GM19463 (cell line): ENCODE results near the gene MXD3.
"Not testable (repeated sequence)": the region's sequence is repeated elsewhere in the genome, so short reads cannot be mapped to it uniquely, and the experiment has no call there.

Experiments used
- ATAC-seq: cut with Tn5 transposase; IDR thresholded peaks from one replicate; pipeline ENCODE4 v1.9.1; 2021; ENCODE audit warnings: mild to moderate bottlenecking, moderate library complexity; ENCODE audit not compliant: unreplicated experiment

The MXD3 gene

DNA sequence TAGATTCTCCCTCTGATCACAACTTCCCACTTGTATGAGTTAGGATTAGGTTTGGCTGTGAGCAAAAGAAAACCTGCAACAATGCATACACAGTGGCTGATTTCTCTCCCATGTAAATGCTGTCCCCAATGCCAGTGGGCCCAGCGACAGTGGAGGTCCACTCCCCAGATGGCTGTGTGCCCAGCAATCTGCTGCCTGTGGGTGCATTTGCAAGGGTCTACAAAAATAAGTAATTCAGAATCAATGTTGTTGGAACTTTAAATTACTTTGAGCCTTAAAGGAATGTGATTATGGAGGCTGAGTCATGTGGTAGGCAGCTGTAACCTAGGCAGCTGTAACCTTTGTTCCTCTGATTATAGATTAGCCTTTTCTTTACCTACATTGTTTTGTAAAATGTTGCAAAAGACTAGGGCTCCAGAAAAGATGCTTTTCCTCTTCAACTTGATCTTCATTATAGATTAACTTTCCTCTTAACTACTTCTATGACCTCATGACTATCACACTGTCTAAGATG lies 14.2 kb upstream of the MXD3 start:
- ATAC-seq, result no peak

DNA sequence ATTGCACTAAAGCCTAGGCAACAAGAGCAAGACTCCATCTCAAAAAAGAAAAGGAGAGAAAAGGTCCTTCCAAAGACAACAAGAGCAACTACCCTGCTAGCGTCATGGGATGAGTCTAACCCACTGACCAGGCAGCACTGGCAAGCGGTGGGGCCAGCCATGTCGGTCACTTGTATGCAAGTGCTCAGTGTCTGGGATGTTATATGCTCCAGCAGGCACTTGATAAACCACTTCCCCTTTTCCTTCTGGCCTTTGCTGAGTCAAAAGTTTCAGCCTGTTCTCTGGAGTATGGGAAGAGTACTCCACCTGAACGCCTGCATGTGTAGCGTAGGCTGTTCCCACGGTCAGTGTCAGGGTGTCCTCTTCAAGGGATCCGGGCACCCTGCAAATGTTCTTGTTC lies 9.2 kb upstream of the MXD3 start:
- ATAC-seq, result no peak

DNA sequence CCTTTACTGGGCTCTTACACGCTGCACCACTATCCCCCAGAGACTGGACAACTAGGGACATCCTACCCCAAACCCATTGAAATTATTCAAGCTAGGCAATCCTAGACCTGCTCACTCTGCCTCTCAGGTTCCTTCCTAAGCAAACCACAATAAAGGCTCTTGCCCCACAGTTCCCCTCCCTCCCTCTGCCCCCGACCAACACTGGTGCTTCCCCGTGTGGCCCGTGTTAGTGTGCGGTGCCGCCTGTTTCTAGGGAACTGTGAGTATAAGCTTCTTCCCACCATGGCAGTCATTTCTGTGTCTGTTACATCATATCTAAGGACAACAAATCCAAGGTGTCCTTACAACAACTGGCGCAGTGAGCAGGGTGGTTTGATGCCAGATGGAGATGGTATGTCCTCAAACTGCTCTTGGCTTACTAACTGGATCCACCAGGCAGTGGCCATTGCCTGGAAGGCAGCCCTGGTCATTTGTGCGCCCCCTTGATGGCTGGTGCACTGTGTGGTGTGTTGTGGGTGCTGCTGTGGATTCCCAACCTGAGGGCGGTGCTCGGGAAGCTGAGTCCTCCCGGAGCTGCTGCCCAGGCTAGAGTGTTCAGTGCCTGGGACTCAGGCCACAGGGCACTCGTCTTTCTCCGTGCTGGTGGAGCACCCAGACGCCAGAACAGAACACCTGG lies 8.4 kb upstream of the MXD3 start:
- ATAC-seq, result no peak

DNA sequence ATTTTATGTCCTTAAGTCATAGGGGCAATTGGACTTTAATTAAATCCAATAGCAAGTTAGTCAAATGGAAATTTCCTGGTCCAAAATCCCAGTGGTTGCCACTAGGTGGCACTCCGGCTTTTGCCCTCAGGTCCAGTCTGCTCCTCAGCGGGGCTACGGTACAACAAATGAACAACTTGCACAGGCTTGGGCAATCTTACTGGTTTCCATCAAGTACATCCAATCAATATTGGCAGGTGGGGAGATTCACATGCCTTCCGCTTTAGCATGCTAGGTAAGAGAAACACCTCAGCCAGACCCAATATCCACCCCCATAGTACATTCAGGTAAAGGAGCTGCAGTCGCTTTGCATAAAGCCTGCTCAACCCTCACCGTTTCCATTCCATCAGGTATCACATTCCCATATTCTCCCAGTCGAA lies 6.3 kb upstream of the MXD3 start:
- ATAC-seq, result no peak

DNA sequence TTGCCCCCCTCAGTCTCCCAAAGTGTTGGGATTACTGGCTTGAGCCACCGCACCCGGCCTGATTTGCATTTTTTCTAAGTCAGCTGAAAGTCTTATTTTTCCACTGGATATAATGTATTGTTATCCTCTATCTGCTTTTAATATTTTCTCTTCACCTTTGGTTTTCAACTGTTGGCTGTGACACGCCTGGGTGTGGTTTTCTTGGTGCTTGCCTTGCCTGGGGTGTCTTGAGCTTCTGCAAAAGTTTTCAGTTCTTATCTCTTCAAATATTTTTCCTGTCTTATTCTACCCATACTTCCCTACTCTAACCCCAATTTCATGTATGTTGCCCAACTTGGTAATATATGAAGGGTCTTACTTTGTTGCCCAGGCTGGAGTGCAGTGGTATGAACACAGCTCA lies 4.3 kb upstream of the MXD3 start:
- ATAC-seq, result no peak

DNA sequence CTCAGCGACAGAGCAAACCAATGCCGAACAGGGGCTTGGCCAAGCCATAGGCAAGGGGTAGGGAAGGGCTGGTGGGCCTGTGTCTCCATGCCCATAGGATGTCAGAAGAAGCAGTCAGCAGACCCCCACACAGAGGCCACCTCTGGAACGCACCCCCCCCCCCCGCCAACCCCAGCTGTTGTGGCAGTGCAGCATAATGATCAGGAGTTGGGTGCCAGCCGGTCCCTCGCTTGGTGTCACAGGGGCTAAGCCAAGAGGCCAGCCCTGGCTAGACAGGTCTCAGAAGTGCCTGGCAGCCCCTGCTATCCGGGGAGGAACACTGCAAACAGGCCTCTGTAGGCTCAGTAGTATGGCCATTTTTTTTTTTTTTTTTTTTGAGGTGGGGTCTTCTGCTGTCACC lies 3.7 kb upstream of the MXD3 start:
- ATAC-seq, result no peak

DNA sequence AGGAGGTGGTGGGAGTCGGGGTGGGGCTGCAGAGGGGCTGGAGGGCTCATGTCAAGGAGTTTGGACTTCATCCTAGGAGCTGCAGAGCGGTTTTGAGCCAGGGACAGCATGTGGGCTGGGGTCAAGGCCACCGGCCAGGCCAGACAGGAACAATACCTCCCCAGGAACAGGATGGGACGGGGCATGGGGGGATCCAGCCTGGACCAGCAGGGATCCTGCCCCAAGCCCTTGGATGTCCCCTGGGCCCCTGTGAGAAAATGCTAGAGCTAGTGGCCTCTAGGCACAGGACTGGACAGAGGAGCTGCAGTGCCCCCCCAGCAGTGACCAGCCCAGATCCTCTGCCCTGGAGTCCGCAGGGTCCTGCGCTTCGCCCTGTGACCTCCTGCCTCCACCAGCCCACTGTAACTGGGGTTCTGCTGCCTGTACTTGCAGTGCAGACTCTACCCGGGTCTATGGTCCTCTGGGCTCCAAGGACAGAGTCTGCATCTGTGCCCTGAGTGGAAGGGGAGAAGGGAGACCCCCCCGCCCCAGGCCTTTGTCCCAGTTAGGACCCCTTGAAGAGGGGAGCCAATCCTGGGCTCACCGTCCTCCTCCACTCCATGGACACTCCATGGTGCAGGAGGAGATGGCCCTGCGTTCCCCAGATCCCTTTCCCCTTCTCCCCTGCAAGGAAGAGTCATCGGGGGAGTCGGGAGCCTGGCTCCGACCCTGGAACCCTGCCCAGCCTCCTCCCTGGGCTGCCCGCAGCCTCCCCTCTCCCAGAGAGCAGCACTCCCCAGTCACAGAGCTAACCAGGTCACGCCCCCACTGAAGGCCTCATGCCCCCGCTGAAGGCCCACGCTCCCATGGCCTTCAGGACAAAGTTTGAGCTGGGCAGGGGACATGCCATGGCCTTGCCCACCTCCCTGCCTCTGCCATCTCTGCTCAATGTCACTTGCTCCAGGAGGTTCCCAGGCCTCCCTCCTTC lies 3.0 kb upstream of the MXD3 start:
- no peak for ATAC-seq

DNA sequence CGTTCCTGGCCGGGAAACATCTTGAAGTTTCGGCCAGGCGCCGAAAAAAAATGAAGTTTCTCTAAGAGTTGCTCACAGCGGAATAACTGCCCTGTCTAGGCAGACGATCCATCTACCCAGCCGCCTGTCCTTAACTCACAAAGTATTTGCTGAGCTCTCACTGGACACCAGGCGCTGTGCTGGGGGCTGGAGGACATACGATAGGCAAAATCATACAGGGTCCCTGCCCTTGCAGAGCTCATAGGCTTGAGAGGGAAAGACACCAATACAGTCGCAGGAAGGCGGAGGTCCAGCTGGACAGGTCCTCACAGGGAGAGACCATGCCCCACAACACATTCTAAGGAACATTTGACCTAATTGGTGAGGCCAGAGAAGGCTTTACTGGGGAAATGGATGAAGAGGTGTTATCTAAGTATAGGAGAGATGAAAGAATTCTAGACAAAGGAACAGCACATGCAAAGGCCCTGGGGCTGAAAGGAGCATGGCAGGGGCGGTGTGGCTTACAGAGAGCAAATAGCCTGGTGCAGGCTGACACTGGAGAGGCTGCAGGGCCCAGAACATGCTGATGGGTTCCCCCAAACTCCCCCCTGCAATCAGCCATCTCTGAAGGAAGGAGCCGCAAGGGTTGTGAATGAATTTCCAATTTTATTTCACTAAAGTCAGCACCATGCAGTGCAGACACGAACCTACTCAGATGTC lies 2.0 kb upstream of the MXD3 start:
- no peak for ATAC-seq

DNA sequence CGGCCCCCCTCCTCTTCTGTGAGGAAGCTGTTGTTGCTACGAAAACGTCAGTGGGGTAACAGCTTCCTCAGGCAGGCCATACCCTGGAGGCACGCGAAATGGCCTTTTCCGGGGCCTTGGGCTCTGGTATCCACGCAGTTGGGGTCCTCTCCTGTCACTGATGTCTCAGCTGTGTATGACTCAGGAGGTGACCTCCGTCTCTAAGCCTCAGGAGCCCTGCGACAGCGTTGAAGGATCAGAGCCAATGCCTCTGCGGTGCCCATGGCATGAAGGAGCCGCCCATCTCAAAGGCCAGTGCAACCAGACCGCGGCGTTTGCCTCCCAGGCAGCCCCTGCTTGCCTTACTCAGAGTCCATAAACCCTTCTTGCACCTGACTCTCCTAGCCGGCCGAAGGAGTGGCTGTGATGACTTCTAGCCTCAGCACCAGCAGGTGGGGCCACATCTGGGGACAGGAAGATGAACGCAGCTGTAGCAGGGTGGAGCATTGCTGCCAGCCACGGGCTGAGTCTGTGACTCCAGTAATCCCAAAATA lies 1.0 kb upstream of the MXD3 start:
- no peak for ATAC-seq

DNA sequence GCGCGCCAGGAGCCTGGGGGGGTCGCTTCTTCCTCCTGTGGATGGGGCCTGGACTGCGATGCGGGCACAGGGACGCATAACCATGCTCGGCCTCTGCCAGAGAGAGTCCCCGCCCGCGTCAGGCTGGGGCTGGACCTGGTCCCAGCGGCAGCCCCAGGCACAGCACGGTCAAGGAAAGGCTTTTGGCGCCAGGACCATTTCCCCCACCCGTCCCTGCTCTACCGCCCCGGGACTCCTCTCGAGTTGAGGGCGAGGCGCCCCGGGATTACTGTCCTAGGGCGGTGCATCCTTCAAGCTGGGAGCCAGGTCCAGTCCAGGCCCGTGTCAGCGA lies 341 bp downstream of the MXD3 start:
- no peak for ATAC-seq

DNA sequence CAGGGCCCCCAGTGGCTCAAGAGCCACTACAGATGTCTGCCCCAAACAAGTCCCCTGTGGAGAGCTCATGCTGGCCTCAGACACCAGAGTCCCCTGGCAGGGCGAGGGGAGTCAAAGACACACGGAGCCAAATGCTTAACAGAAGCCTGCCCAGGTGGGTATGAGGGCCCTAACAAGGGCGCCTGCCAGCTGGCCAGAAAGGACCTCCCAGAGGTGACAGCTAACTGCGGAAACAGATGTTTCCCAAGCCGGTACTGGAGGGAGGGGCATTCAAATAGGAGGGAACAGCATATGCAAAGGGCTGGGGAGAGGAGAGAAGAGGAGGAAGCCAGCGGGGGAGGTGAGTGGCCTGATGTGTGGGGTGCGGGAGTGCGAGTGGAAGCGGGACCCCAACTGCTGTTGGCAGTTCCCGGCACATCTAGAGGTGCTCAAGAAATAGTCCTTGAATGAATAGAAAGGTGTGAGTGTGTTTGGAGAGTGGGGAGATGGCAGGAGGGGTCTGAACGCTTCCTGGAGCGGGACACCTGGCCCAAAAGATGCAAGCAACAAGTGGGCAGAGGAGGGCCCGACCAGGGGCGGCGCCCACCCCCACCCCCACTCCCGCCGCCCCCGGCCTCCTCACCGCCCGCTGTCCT lies 824 bp downstream of the MXD3 start:
- no peak for ATAC-seq

DNA sequence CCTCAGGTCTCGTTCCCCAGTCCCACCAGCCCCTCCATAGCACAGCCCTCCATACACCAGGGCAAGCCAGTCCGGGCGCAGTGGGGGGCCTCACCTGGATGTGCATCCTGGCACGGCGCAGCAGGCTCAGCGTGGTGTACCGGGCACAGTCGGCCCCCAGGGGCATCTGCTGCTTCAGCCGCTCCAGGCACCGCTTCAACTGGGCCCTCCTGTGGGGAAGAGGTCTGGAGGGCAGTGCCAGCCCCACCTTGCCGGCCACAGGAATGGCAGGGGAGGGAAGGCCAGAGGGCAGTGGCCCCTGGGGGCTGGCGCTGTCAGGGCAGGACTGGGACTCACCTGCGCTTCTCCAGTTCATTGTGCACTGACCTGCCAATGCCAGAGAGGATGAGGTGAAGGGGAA lies 1.4 kb downstream of the MXD3 start:
- ATAC-seq, result no peak

DNA sequence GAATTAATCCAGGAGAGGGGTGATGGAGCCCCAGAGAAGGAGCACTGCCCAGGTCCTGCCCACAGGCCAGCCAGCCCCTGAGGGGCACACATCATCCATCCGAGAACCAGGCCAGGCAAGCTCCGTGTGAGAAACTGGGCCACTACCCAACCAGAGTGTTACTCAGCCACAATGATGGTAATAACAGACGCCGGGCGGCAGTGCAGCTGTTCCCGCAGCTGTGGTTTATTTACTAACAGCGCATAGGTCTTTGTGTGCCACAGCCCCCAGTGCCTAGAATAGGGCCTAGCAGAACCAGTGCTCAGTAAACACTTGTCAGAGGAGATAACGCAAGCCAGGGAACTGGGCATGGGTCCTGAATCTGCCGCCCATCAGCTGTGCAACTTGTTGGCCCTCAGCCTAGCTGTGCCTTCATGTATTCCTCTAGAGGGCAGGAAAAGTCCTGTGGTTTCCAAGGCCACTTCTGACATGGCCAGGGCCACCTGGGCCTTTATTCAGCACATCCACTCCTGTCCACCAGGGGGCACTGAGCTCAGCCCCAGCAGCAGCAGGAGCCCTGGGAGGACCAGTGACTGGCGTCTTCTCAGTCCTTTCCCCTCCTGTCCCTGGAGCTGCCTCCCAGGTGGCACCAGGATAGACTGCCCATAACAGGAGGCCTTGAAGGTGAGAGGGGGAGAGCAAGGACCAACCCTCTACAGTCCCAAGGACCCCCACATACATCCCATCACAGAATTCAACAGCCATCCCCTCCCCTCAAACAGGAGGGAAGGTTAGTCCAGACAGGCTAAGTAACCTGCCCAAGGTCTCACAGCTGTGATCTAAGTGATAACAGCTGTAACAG lies 2.1 kb downstream of the MXD3 start:
- ATAC-seq, result no peak

DNA sequence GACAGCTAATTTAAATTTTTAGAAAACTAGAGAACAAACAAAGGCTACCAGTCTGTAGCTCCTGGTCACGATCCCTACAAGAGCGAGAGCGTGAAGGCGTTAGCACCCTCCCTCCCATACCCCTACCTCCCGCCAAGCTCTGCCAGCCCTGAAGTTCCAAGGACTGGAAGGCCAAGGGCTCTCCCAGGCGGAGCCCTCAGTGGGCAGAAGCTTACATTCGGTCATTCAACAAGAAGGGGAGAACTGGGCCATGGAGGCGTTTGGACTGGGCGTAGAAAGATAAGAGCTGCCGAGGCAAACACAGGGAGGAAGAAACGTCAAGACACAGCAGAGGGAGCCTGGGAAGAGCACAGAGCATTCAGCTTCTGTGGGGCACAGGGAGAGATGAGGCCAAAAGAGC lies 3.0 kb downstream of the MXD3 start:
- no peak for ATAC-seq

DNA sequence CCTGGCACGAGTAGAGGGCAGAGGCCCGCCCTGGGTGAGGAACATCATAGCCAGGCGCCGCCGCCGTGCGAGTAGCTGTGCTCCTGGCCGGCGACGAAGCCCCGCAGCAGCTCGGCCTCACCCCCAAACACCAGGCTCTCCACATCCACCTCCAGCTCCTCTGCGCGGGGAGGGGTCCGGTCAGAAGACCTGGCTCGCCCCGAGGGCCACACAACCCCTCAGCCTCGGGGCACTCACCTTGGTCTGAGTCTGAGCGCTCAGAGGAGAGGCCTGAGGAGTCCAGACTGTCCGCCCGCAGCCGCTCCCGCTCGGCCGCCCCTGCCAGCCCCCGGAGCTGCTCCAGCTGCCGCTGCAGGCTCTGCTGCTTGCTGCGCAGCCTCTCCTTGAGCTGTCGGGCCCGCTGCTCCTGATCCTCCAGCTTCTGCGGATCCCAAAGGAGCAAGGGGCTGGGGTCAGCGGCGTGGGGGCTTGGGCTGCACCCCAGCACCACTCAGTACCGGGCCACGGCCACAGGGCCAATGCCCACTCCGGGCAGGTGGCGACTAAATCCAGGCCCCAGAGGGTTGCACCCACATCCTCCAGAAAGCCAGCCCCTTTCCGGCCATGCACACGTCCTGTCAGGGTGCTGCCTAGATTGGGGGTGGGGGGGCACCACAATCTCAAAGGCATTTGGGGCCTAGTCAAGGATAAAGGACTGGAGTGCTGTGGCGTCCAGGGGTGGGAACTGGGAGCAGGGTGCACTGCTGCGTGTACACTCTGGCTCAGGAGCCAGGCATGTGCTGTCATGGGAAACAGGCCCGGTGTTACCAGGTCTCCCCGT lies 3.9 kb downstream of the MXD3 start:
- no peak for ATAC-seq

DNA sequence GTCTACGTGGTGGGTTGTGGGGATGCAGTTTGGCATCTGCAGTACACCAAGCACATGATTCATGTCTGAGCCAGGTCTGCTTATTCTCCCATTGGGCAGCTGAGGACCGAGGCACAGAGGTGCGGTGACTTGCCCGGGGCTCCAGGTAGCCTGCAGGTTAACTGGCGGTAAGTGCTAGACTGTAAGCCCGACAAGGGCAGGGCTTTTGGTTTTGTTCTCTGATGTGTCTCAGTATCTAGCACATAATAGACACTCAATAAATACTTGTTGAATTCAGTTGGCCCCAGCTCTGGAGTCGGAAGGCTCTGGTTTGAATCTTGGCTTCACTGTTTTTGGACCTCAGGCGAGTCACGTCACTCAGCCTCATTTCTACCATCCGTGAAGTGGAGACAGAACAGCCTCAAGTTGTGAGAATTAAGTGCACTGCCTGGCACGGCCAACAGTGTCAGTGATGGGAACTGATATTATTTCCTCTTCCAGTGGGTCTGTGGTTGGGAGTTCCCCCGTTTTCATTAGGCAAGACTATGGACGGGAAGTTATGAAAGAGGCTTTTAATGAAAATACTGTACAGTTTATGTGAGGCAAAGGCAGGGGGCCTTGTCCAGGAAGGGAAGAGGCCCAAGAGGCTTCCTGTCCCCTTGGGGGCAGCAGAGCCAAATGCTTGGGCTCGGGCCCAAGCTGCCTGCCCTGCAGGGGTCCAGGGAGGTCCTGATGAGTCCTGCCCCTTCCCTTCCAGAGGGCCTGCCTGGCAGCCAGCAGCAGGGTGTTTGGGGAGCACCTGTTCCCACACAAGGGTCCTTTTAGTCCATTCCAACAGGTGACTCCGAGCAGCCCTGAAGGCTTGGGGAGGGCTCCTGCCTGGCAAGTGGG lies 4.8 kb downstream of the MXD3 start:
- ATAC-seq, result no peak

DNA sequence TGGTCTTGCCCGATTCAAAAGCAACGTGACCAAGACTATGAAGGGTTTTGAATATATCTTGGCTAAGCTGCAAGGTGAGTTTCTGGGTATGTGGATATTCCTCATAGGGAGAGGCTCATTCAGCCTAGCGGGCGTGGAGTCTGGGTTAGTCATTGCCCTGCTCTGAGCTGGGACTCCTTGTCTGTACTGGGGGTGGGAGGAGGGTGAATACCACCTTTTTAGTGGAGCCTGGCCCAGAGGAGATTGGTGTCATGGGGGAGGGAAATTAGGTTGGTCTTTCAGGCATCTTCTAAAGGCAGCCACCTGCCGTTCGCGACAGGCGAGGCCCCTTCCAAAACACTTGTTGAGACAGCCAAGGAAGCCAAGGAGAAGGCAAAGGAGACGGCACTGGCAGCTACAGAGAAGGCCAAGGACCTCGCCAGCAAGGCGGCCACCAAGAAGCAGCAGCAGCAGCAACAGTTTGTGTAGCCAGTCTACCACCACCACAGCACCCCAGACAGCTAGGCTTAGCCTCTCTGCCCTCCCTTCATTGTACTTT lies 5.5 kb downstream of the MXD3 start:
- not testable (repeated sequence) for ATAC-seq
